SU-DHL-6 (cell line): Measurements from ENCODE around the gene SLIT2.

Experiments
- H2AFZ ChIP-seq: fragments of 200-600 bp; sonication (generic); 2 replicates; pipeline ENCODE4 v1.6.1; 2014; ENCODE audit warnings: low read depth, mild to moderate bottlenecking, moderate library complexity, mixed read lengths, antibody characterized with exemption, low read length; ENCODE audit not compliant: severe bottlenecking
- H3F3A ChIP-seq: fragments of 200-600 bp; shearing (Covaris generic); 2 replicates; pipeline ENCODE4 v1.6.0; 2016; ENCODE audit warnings: antibody characterized with exemption, mild to moderate bottlenecking; ENCODE audit not compliant: insufficient read depth
- H3K27ac ChIP-seq: fragments of 200-600 bp; sonication (generic); 2 replicates; pipeline ENCODE4 v1.5.1; 2016; ENCODE audit warnings: low read depth, mild to moderate bottlenecking, low read length, moderate library complexity, mixed read lengths
- H3K27me3 ChIP-seq: fragments of 200-600 bp; sonication (generic), shearing (Covaris generic); 2 replicates; pipeline ENCODE4 v1.6.0; 2014; ENCODE audit warnings: mild to moderate bottlenecking, low read length
- H3K36me3 ChIP-seq: fragments of 200-600 bp; sonication (generic); 2 replicates; pipeline ENCODE4 v1.6.1; 2014; ENCODE audit warnings: mild to moderate bottlenecking, low read length, mixed read lengths
- H3K4me2 ChIP-seq: fragments of 300-600, 200-600 bp; shearing (Covaris generic), sonication (generic); 2 replicates; pipeline ENCODE4 v1.6.0; 2014; ENCODE audit warnings: low read length, low read depth, mild to moderate bottlenecking; ENCODE audit not compliant: poor library complexity, severe bottlenecking
- H3K4me3 ChIP-seq: fragments of 200-600 bp; sonication (generic); 2 replicates; pipeline ENCODE4 v1.5.1; 2014; ENCODE audit warnings: antibody characterized with exemption, low read length, mild to moderate bottlenecking, mixed read lengths; ENCODE audit not compliant: insufficient read depth, poor library complexity, severe bottlenecking
- H3K79me2 ChIP-seq: fragments of 200-600 bp; sonication (generic); 2 replicates; pipeline ENCODE4 v1.6.1; 2014; ENCODE audit warnings: mild to moderate bottlenecking, low read length, moderate library complexity; ENCODE audit not compliant: insufficient read depth
- H3K9ac ChIP-seq: fragments of 200-600 bp; sonication (generic); 2 replicates; pipeline ENCODE4 v1.7.0; 2014; ENCODE audit warnings: mild to moderate bottlenecking, low read length
- H3K9me2 ChIP-seq: fragments of 200-600 bp; sonication (generic); replicated peaks from 2 replicates; pipeline ENCODE4 v1.6.1; 2014; ENCODE audit warnings: low read length; ENCODE audit not compliant: insufficient read depth
- H3K9me3 ChIP-seq: fragments of 200-600 bp; sonication (generic); 2 replicates; pipeline ENCODE4 v1.6.1; 2014; ENCODE audit warnings: low read length, mixed read lengths; ENCODE audit not compliant: insufficient read depth
- H4K20me1 ChIP-seq: fragments of 200-600 bp; sonication (generic); 2 replicates; pipeline ENCODE4 v1.6.1; 2014; ENCODE audit warnings: low read depth, mild to moderate bottlenecking, antibody characterized with exemption, low read length, moderate library complexity, mixed read lengths
- EZH2phosphoT487 ChIP-seq: fragments of 200-600 bp; sonication (generic), shearing (Covaris generic); conservative IDR thresholded peaks from 2 replicates; pipeline ENCODE4 v1.6.1; 2018; ENCODE audit warnings: mild to moderate bottlenecking, antibody characterized with exemption, low read length, moderate library complexity, mixed read lengths
- TF ChIP-seq, protein P1 (sequence below): fragments of 200-600 bp; sonication (generic); IDR thresholded peaks from one replicate; pipeline ENCODE4 v1.5.1; 2017; ENCODE audit warnings: antibody characterized with exemption, mild to moderate bottlenecking, low read length, moderate library complexity; ENCODE audit not compliant: insufficient read depth, poor library complexity, severe bottlenecking

Gene SLIT2

DNA sequence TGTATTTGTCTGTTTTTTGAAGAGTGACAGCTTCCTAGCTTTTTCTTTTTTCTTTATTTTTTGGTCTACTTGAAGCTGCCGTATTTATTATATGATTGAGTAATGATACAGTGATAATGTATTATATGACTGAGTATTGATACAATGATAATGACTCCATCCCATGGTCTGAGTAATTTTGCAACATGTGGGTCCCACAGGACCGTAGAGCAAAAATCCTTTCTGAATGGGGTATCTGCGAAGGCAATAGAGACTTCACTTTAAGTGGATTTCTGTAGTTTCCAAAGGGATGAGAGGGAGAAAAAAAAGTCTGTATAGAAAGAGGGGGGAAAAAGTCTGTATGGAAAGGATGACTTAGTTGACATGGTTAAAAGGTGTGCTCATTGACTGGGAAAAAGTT, 41.0 kb downstream of the SLIT2 start:
- no peak overlapping the region for H3K27ac ChIP-seq
- H2AFZ ChIP-seq: no peak overlapping the region
- H3K27me3 ChIP-seq: no peaks in the 10 kb centered on the region
- no peaks in the 10 kb centered on the region for H3K9me2 ChIP-seq
- H3K79me2 ChIP-seq: no peaks in the 10 kb centered on the region
- TF ChIP-seq, protein P1, sequence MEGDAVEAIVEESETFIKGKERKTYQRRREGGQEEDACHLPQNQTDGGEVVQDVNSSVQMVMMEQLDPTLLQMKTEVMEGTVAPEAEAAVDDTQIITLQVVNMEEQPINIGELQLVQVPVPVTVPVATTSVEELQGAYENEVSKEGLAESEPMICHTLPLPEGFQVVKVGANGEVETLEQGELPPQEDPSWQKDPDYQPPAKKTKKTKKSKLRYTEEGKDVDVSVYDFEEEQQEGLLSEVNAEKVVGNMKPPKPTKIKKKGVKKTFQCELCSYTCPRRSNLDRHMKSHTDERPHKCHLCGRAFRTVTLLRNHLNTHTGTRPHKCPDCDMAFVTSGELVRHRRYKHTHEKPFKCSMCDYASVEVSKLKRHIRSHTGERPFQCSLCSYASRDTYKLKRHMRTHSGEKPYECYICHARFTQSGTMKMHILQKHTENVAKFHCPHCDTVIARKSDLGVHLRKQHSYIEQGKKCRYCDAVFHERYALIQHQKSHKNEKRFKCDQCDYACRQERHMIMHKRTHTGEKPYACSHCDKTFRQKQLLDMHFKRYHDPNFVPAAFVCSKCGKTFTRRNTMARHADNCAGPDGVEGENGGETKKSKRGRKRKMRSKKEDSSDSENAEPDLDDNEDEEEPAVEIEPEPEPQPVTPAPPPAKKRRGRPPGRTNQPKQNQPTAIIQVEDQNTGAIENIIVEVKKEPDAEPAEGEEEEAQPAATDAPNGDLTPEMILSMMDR: no peak
- no peak for TF ChIP-seq EZH2phosphoT487
- no peaks in the 10 kb centered on the region for H3F3A ChIP-seq
- no peak overlapping the region for H3K4me2 ChIP-seq
- no peaks in the 10 kb centered on the region for H4K20me1 ChIP-seq
- no peaks in the 10 kb centered on the region for H3K9me3 ChIP-seq
- H3K9ac ChIP-seq: no peak overlapping the region
- no peak overlapping the region for H3K4me3 ChIP-seq
- H3K36me3 ChIP-seq: no peaks in the 10 kb centered on the region

- no peak overlapping the region for H3K27ac ChIP-seq
- H3K4me2 ChIP-seq: no peak overlapping the region
- no peaks in the 10 kb centered on the region for H3K9me3 ChIP-seq
- H3K9me2 ChIP-seq: no peaks in the 10 kb centered on the region
- no peak overlapping the region for H2AFZ ChIP-seq
- TF ChIP-seq EZH2phosphoT487: no peak
- TF ChIP-seq, protein P1: no peak
- no peak overlapping the region for H3K9ac ChIP-seq
- H3K4me3 ChIP-seq: no peak overlapping the region
- H3K27me3 ChIP-seq: no peaks in the 10 kb centered on the region
- H3K36me3 ChIP-seq: no peaks in the 10 kb centered on the region
- no peaks in the 10 kb centered on the region for H3K79me2 ChIP-seq
- H3F3A ChIP-seq: no peaks in the 10 kb centered on the region
- no peaks in the 10 kb centered on the region for H4K20me1 ChIP-seq
Measured at GRCh38 chr4:20297261-20297660, 45.6 kb downstream of the SLIT2 start.

- no peaks in the 10 kb centered on the region for H3K27me3 ChIP-seq
- no peak overlapping the region for H3K4me3 ChIP-seq
- TF ChIP-seq EZH2phosphoT487: no peak
- TF ChIP-seq, protein P1: no peak
- no peaks in the 10 kb centered on the region for H3K9me2 ChIP-seq
- H2AFZ ChIP-seq: no peak overlapping the region
- no peaks in the 10 kb centered on the region for H4K20me1 ChIP-seq
- H3K36me3 ChIP-seq: no peaks in the 10 kb centered on the region
- H3K9me3 ChIP-seq: no peaks in the 10 kb centered on the region
- H3K9ac ChIP-seq: no peak overlapping the region
- no peak overlapping the region for H3K4me2 ChIP-seq
- no peak overlapping the region for H3K27ac ChIP-seq
- no peaks in the 10 kb centered on the region for H3F3A ChIP-seq
- H3K79me2 ChIP-seq: no peaks in the 10 kb centered on the region
Measured at GRCh38 chr4:20297783-20298182, 46.1 kb downstream of the SLIT2 start.
